ENCODE data around the gene GJC2.

Gene GJC2

GRCh38 chr1:228163007-228163753 lies 13.4 kb downstream of the GJC2 start:
- FAIRE-seq (no peak), DNase-seq (ENCODE audit: insufficient read length) (no peak)
- TF ChIP-seq POLR2AphosphoS5 (IDR thresholded peaks at IDR 0.05; ENCODE audit: low read depth, low read length) (no peak), POLR2A (IDR thresholded peaks at IDR 0.05; ENCODE audit: low read depth, low read length) (no peak), TAF1 (IDR thresholded peaks at IDR 0.05; ENCODE audit: borderline replicate concordance, low read depth, low read length) (no peak)

- TF ChIP-seq POLR2A (IDR thresholded peaks at IDR 0.05; ENCODE audit: low read depth, low read length), result no peak
- no peak for TF ChIP-seq TAF1 (IDR thresholded peaks at IDR 0.05; ENCODE audit: borderline replicate concordance, low read depth, low read length)
- TF ChIP-seq POLR2AphosphoS5 (IDR thresholded peaks at IDR 0.05; ENCODE audit: low read depth, low read length), result no peak
- no peak for DNase-seq (ENCODE audit: insufficient read length)
- FAIRE-seq, result no peak
Observed at GRCh38 chr1:228163776-228164519, 14.2 kb downstream of the GJC2 start.

DNA sequence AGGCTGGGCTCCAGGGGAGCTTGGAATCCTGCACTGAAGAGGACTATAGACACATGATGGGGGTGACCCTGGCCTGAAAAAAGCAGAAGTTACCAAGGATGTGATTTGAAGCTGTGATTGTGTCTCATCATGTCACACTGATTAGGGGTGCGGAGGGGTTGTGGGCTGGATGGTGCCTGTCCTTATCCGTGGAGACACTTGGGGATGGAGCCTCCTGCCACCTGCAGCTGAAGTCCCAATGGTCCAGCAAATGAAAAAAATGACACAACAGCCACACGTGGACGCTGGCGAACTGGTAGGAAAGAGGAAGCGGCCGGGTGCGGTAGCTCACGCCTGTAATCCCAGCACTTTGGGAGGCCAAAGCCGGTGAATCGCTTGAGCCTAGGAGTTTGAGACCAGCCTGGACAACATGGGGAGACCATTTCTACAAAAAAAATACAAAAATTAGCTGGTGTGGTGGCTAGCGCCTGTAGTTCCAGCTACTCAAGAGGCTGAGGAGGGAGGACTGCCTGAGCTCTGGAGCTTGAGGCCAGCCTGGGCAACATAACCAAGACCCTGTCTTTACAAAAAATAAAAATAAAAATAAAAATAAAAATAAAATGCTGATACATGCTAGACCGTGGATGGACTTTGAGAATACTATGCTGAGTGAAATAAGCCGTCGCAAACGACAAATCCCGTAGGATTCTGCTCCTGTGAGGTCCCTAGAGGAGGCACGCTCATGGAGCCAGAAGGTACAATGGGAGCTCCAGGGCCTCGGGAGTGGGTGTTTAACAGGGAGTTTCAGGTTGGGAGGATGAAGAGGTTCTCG lies 15.0 kb downstream of the GJC2 start:
- DNase-seq (ENCODE audit: insufficient read length), result no peak
- TF ChIP-seq POLR2A (IDR thresholded peaks at IDR 0.05; ENCODE audit: low read depth, low read length) (no peak), TAF1 (IDR thresholded peaks at IDR 0.05; ENCODE audit: borderline replicate concordance, low read depth, low read length) (no peak), POLR2AphosphoS5 (IDR thresholded peaks at IDR 0.05; ENCODE audit: low read depth, low read length) (no peak)
- FAIRE-seq, result no peak

- DNase-seq (ENCODE audit: insufficient read length) (peak; percentile 98), FAIRE-seq (peak; percentile 99)
- TF ChIP-seq POLR2A (IDR thresholded peaks at IDR 0.05; ENCODE audit: low read depth, low read length), result peak; percentile 97
- peak; percentile 96 for TF ChIP-seq TAF1 (IDR thresholded peaks at IDR 0.05; ENCODE audit: borderline replicate concordance, low read depth, low read length)
- peak; percentile 93 for TF ChIP-seq POLR2AphosphoS5 (IDR thresholded peaks at IDR 0.05; ENCODE audit: low read depth, low read length)
Observed at GRCh38 chr1:228165372-228166169, 15.8 kb downstream of the GJC2 start, which contains the start of gene IBA57. IBA57 (plus strand) TSS chr1:228165804; CDS start chr1:228165817, 13 bp downstream.

GRCh38 chr1:228166170-228166936 lies 16.6 kb downstream of the GJC2 start:
- FAIRE-seq (peak; percentile 81), DNase-seq (ENCODE audit: insufficient read length) (no peak)
- TF ChIP-seq POLR2A (IDR thresholded peaks at IDR 0.05; ENCODE audit: low read depth, low read length) (no peak), POLR2AphosphoS5 (IDR thresholded peaks at IDR 0.05; ENCODE audit: low read depth, low read length) (no peak), TAF1 (IDR thresholded peaks at IDR 0.05; ENCODE audit: borderline replicate concordance, low read depth, low read length) (no peak)

DNA sequence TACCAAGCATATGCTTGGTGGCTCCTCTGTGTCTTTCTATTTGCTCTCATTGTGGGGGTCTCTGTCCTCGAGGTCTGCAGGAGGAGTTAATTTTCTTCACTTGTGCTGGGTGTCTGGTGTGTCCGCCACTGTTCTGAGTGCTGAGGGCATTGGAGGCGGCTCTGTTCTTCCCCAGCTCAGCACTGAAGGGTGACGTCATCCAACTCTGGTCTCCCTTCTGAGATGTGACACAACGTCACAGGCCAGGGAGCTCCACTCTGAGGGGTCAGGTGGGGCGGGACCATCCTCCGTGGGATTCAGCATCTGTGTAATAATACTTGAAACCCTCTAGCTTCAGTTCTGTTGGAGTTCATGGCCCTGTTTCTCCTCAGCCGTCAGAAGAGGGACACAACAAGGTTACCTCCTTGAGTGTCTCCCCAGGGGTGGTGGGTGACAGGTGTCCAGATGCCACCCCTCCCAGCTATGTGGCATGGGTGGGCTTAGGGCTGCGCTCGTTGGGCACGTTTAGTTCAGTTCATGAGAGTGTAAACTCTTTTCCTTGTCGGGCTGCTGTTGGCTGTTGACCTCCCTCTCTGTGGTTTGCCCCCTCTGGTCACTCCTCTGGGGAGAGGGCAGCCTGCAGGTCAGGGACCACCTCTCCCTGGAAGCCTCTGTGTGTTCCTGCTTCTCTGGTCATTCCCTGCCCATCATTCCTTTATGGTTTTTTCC lies 19.0 kb downstream of the GJC2 start:
- FAIRE-seq, result no peak

DNA sequence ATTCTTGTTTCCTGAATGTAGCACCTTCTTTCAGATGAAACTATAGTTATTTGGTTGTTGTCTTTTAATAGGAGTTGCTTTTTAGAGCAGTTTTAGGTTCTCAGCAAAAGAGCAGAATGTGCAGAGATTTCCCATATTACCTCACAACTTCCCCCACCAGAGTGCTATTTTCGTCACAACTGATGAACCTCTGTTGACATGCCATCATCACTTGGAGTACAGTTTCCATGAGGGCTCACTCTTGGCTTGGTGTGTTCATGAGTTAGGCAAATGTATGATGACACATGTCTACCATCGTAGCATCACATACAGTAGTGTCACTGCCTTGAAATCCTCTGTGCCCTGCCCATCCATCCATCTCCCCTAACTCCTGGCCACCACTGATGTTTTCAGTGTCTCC lies 19.6 kb downstream of the GJC2 start:
- FAIRE-seq (no peak), DNase-seq (ENCODE audit: insufficient read length) (no peak)
- TF ChIP-seq POLR2A (IDR thresholded peaks at IDR 0.05; ENCODE audit: low read depth, low read length) (no peak), POLR2AphosphoS5 (IDR thresholded peaks at IDR 0.05; ENCODE audit: low read depth, low read length) (no peak), TAF1 (IDR thresholded peaks at IDR 0.05; ENCODE audit: borderline replicate concordance, low read depth, low read length) (no peak)

More for the DNA sequence above, 19.0 kb downstream of the GJC2 start:
- no peak for TF ChIP-seq POLR2AphosphoS5 (IDR thresholded peaks at IDR 0.05; ENCODE audit: low read depth, low read length)
- no peak for TF ChIP-seq TAF1 (IDR thresholded peaks at IDR 0.05; ENCODE audit: borderline replicate concordance, low read depth, low read length)
- no peak for TF ChIP-seq POLR2A (IDR thresholded peaks at IDR 0.05; ENCODE audit: low read depth, low read length)
- DNase-seq (ENCODE audit: insufficient read length), result no peak

GRCh38 chr1:228170666-228171065 lies 20.9 kb downstream of the GJC2 start:
- no peak for FAIRE-seq

GRCh38 chr1:228171221-228171891 lies 21.6 kb downstream of the GJC2 start:
- DNase-seq (ENCODE audit: insufficient read length) (no peak), FAIRE-seq (no peak)
- TF ChIP-seq POLR2AphosphoS5 (IDR thresholded peaks at IDR 0.05; ENCODE audit: low read depth, low read length) (no peak), POLR2A (IDR thresholded peaks at IDR 0.05; ENCODE audit: low read depth, low read length) (no peak), TAF1 (IDR thresholded peaks at IDR 0.05; ENCODE audit: borderline replicate concordance, low read depth, low read length) (no peak)

More at GRCh38 chr1:228170666-228171065, 20.9 kb downstream of the GJC2 start:
- TF ChIP-seq POLR2A (IDR thresholded peaks at IDR 0.05; ENCODE audit: low read depth, low read length), result no peak
- no peak for TF ChIP-seq POLR2AphosphoS5 (IDR thresholded peaks at IDR 0.05; ENCODE audit: low read depth, low read length)
- no peak for TF ChIP-seq TAF1 (IDR thresholded peaks at IDR 0.05; ENCODE audit: borderline replicate concordance, low read depth, low read length)
- no peak for DNase-seq (ENCODE audit: insufficient read length)
